Measurements from ENCODE around the gene MRE11.

DNA sequence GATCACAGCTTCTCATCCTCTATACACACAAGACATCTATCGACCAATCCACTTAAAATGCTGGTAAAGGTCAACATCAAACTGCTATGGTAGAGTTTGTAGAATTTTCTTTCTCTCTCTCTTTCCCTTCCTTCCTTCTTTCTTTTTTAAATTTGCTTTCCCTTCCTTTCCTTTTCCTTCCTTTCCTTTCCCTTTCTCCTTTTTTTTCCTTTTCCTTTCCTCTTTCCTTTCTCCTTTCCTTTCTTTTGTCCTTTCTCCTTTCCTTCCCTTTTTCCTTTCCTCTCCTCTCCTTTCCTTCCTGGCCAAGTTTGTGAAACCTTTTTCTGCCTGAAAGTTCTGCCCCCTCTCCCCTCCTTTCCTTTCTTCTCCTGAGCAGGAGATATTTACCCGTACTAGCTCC lies 21.8 kb upstream of the MRE11 start:
- TF ChIP-seq, protein P1, sequence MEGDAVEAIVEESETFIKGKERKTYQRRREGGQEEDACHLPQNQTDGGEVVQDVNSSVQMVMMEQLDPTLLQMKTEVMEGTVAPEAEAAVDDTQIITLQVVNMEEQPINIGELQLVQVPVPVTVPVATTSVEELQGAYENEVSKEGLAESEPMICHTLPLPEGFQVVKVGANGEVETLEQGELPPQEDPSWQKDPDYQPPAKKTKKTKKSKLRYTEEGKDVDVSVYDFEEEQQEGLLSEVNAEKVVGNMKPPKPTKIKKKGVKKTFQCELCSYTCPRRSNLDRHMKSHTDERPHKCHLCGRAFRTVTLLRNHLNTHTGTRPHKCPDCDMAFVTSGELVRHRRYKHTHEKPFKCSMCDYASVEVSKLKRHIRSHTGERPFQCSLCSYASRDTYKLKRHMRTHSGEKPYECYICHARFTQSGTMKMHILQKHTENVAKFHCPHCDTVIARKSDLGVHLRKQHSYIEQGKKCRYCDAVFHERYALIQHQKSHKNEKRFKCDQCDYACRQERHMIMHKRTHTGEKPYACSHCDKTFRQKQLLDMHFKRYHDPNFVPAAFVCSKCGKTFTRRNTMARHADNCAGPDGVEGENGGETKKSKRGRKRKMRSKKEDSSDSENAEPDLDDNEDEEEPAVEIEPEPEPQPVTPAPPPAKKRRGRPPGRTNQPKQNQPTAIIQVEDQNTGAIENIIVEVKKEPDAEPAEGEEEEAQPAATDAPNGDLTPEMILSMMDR (IDR thresholded peaks at IDR 0.05), result no peak
- TF ChIP-seq EZH2 (IDR thresholded peaks at IDR 0.05; ENCODE audit: borderline replicate concordance, insufficient read depth, low read depth, low read length, poor library complexity, severe bottlenecking), result no peak

Data from B cell (primary cell).